ENCODE results near the gene DIP2B. TPM values are rescaled to one million over a fixed set of nuclear protein-coding genes. Genes with fewer than 3 reads are reported as not detected.

DIP2B gene
- total RNA-seq, 3 donors from 2014 or later, result 28.3 to 39.8 (median 34.7) TPM

DNA sequence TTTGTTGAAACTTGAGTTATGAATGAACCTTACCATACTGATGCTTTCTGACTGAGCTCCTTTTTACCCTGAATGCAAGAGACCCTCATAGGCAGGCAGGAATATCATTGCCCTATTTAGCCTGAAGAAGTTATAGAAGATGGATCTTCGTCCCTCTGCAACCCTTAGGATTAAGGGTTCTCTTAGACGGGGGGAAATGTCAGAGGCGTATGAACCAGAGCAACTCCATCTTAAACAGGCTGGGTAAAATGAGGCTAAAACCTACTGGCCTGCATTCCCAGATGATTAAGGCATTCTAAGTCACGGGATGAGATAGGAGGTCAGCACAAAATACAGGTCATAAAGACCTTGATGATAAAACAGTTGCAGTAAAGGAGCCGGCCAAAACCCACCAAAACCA lies 266.6 kb downstream of the DIP2B start:
- no peak for DNase-seq
- Histone ChIP-seq H3K4me3 (no peak overlapping the region), H3K9me3 (no peaks in the 10 kb centered on the region), H3K36me3 (ENCODE audit: low read depth) (no peaks in the 10 kb centered on the region), H3K4me1 (ENCODE audit: low read depth) (peaks cover 13% of the 10 kb centered on the region)
- TF ChIP-seq CTCF (IDR thresholded peaks at IDR 0.05), result no peak
- intact Hi-C loops (cut with DNase I, micrococcal nuclease), result no loop called here
- ATAC-seq, result no peak

- intact Hi-C loops (cut with DNase I, micrococcal nuclease), result no loop called here
- no peak overlapping the region for H3K4me3 ChIP-seq
- no peak for ATAC-seq
- DNase-seq, result no peak
- no peak for TF ChIP-seq CTCF (IDR thresholded peaks at IDR 0.05)
- no peaks in the 10 kb centered on the region for H3K36me3 ChIP-seq (ENCODE audit: low read depth)
- H3K4me1 ChIP-seq (ENCODE audit: low read depth), result peaks cover 16% of the 10 kb centered on the region
- no peaks in the 10 kb centered on the region for H3K9me3 ChIP-seq
These were observed 267.7 kb downstream of the DIP2B start for GRCh38 chr12:50772470-50772869.

DNA sequence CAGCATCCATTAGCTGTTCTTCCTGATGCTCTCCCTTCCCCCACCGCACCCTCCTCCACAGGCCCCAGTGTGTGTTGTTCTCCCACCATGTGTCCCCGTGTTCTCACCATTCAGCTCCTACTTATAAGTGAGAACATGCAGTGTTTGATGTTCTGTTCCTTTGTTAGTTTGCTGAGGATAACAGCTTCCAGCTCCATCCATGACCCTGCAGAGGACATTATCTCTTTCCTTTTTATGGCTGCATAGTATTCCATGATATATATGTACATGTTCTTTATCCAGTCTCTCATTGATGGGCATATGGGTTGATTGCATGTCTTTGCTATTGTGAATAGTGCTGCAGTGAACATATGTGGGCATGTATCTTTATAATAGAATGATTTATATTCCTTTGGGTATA lies 268.1 kb downstream of the DIP2B start:
- no peak for TF ChIP-seq CTCF (IDR thresholded peaks at IDR 0.05)
- DNase-seq, result no peak
- no peak for ATAC-seq
- Histone ChIP-seq H3K9me3 (no peaks in the 10 kb centered on the region), H3K4me3 (no peak overlapping the region), H3K36me3 (ENCODE audit: low read depth) (no peaks in the 10 kb centered on the region), H3K4me1 (ENCODE audit: low read depth) (peaks cover 19% of the 10 kb centered on the region)
- intact Hi-C loops (cut with DNase I, micrococcal nuclease), result no loop called here

DNA sequence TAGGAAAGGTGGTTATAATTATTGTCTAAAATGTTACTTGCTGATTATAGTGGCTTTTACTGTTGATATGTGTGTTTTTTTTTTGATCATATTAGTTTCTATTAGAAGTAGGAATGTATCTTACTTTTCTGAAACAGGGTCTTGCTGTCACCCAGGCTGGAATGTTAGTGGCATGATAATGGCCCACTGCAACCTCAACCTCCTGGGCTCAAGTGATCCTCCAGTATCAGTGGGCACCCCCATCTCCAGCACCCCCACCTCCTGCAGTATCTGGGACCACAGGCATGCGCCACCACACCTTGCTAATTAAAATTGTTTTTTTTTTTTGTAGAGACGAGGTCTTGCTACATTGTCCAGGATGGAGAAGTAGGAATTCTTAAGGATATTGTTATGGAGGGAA lies 270.5 kb downstream of the DIP2B start:
- ATAC-seq (no peak), DNase-seq (no peak)
- intact Hi-C loops (cut with DNase I, micrococcal nuclease), result no loop called here
- TF ChIP-seq CTCF (IDR thresholded peaks at IDR 0.05), result no peak
- peaks cover 28% of the 10 kb centered on the region for H3K4me1 ChIP-seq (ENCODE audit: low read depth)
- H3K36me3 ChIP-seq (ENCODE audit: low read depth), result no peaks in the 10 kb centered on the region
- no peak overlapping the region for H3K4me3 ChIP-seq
- H3K9me3 ChIP-seq, result no peaks in the 10 kb centered on the region

- DNase-seq (no peak), ATAC-seq (no peak)
- H3K36me3 ChIP-seq (ENCODE audit: low read depth), result peaks cover 6% of the 10 kb centered on the region
- H3K4me3 ChIP-seq, result no peak overlapping the region
- H3K9me3 ChIP-seq, result no peaks in the 10 kb centered on the region
- peaks cover 32% of the 10 kb centered on the region for H3K4me1 ChIP-seq (ENCODE audit: low read depth)
- TF ChIP-seq CTCF (IDR thresholded peaks at IDR 0.05), result no peak
- intact Hi-C loops (cut with DNase I, micrococcal nuclease), result no loop called here
These were observed 272.3 kb downstream of the DIP2B start for GRCh38 chr12:50776749-50777728.
